PC-3 (cell line): ENCODE measurements around the gene RLN2.

Experiments used
- EZH2 ChIP-seq: fragments of 300-600 bp; sonication (generic); IDR thresholded peaks from one replicate; pipeline ENCODE4 v1.6.1; 2017; ENCODE audit warnings: antibody characterized with exemption, mild to moderate bottlenecking, low read length; ENCODE audit not compliant: unreplicated experiment
- TF ChIP-seq, protein P1 (sequence below): fragments of 300-600 bp; sonication (generic); conservative IDR thresholded peaks from 2 replicates; pipeline ENCODE4 v1.5.1; 2017; ENCODE audit warnings: antibody characterized with exemption, low read depth, mild to moderate bottlenecking, low read length

DNA sequence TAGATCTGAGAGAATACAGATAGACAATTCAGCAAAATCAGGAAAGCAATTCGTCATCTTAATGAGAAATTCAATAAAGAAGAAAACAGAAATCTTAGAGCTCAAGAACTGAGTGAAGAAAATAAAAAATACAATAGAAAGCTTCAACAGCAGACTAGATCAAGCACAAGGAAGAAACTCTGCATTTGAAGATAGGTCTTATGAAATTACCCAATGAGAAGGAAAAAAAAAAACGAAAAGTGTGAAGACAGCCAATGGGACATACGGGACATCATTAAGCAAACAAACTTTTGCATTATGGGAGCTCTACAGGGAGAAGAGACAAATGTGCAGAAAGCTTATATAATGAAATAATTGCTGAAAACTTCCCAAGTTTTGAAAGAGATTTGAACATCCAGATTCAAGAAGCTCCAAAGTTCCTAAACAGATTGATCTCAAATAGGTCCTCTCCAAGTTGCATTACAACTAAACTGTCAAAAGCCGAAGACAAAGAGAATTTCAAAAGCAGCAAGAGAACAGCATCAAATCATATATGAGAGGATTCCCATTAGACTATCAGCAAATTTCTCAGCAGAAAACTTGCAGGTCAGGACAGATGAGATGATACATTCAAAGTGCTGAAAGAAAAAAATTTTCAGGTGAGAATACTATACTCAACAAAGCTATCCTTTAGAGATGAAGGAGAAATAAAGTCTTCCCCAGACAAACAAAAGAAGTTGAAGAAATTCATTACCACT lies 10.8 kb upstream of the RLN2 start:
- TF ChIP-seq, protein P1, sequence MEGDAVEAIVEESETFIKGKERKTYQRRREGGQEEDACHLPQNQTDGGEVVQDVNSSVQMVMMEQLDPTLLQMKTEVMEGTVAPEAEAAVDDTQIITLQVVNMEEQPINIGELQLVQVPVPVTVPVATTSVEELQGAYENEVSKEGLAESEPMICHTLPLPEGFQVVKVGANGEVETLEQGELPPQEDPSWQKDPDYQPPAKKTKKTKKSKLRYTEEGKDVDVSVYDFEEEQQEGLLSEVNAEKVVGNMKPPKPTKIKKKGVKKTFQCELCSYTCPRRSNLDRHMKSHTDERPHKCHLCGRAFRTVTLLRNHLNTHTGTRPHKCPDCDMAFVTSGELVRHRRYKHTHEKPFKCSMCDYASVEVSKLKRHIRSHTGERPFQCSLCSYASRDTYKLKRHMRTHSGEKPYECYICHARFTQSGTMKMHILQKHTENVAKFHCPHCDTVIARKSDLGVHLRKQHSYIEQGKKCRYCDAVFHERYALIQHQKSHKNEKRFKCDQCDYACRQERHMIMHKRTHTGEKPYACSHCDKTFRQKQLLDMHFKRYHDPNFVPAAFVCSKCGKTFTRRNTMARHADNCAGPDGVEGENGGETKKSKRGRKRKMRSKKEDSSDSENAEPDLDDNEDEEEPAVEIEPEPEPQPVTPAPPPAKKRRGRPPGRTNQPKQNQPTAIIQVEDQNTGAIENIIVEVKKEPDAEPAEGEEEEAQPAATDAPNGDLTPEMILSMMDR = no peak
- TF ChIP-seq EZH2 = no peak
